PC-3 (cell line): Measurements from ENCODE around the gene BRF1. TPM values are rescaled to one million over a fixed set of nuclear protein-coding genes. Genes with fewer than 3 reads are reported as not detected.

Source experiments
- ATAC-seq: fragments of 200-7000 bp; cut with Tn5 transposase; 2 replicates; pipeline ENCODE4 v1.9.1; 2020; ENCODE audit warnings: mild to moderate bottlenecking, moderate library complexity
- BruUV-seq: library from RNA; stranded (reverse); fragments of 400-500 nt; replicated peaks from 2 replicates; lab custom pipeline; 2021; lab: Mats Ljungman, UMichigan
- CTCF ChIA-PET: fragments of 300-600 bp; sonication (Branson Sonifier 250); formaldehyde crosslinking; loops from one replicate; lab custom pipeline; 2022; ENCODE audit warnings: antibody characterized with exemption; lab: Charles Lee
- POLR2A ChIA-PET: fragments of 300-600 bp; sonication (Branson Sonifier 250); formaldehyde crosslinking; loops from one replicate; lab custom pipeline; 2022; ENCODE audit warnings: antibody characterized with exemption; ENCODE audit not compliant: unreplicated experiment; lab: Charles Lee
- DNase-seq: peaks from one replicate; pipeline ENCODE4 v3.0.0-alpha.2; 2015
- H2AFZ ChIP-seq: fragments of 300-600 bp; sonication (generic); 2 replicates; pipeline ENCODE4 v1.6.0; 2016; ENCODE audit warnings: antibody characterized with exemption, low read length
- H3F3A ChIP-seq: fragments of 300-600 bp; sonication (generic); one replicate; pipeline ENCODE4 v1.6.0; 2017; ENCODE audit warnings: antibody characterized with exemption, low read length, control low read depth, mild to moderate bottlenecking; ENCODE audit not compliant: unreplicated experiment
- H3K27ac ChIP-seq: fragments of 300-600 bp; sonication (generic); 2 replicates; pipeline ENCODE4 v1.5.1; 2016; ENCODE audit warnings: mild to moderate bottlenecking, low read length
- H3K27me3 ChIP-seq: fragments of 300-600 bp; sonication (generic); 2 replicates; pipeline ENCODE4 v1.6.1; 2016; ENCODE audit warnings: low read length, mixed read lengths
- H3K36me3 ChIP-seq: fragments of 300-600 bp; sonication (generic); 2 replicates; pipeline ENCODE4 v1.6.1; 2016; ENCODE audit warnings: low read depth, mixed run types, low read length, mixed read lengths
- H3K4me1 ChIP-seq: fragments of 300-600 bp; sonication (generic); 2 replicates; pipeline ENCODE4 v1.5.1; 2016; ENCODE audit warnings: low read length; ENCODE audit not compliant: insufficient read depth
- H3K4me2 ChIP-seq: fragments of 300-600 bp; sonication (generic); 2 replicates; pipeline ENCODE4 v1.6.0; 2016; ENCODE audit warnings: low read length
- H3K4me3 ChIP-seq: fragments of 300-600 bp; sonication (generic); 2 replicates; pipeline ENCODE4 v1.5.1; 2016; ENCODE audit warnings: mild to moderate bottlenecking, low read length, mixed read lengths
- H3K79me2 ChIP-seq: fragments of 300-600 bp; sonication (generic); 2 replicates; pipeline ENCODE4 v1.6.1; 2017; ENCODE audit warnings: low read length, mixed read lengths
- H3K9ac ChIP-seq: fragments of 300-600 bp; sonication (generic); 2 replicates; pipeline ENCODE4 v1.6.0; 2016; ENCODE audit warnings: mild to moderate bottlenecking, low read length
- H3K9me2 ChIP-seq: fragments of 300-600 bp; sonication (generic); replicated peaks from 2 replicates; pipeline ENCODE4 v1.6.1; 2016; ENCODE audit warnings: mixed run types, low read length, mixed read lengths
- H3K9me3 ChIP-seq: fragments of 300-600 bp; sonication (generic); 2 replicates; pipeline ENCODE4 v1.6.1; 2016; ENCODE audit warnings: low read length, mixed read lengths
- H4K20me1 ChIP-seq: fragments of 300-600 bp; sonication (generic); 2 replicates; pipeline ENCODE4 v1.6.1; 2016; ENCODE audit warnings: low read length, mixed read lengths
- EZH2 ChIP-seq: fragments of 300-600 bp; sonication (generic); IDR thresholded peaks from one replicate; pipeline ENCODE4 v1.6.1; 2017; ENCODE audit warnings: antibody characterized with exemption, mild to moderate bottlenecking, low read length; ENCODE audit not compliant: unreplicated experiment
- EZH2phosphoT487 ChIP-seq: fragments of 300-600 bp; sonication (generic); IDR thresholded peaks from 2 replicates; pipeline ENCODE4 v1.6.1; 2018; ENCODE audit warnings: mild to moderate bottlenecking, antibody characterized with exemption, low read length, borderline replicate concordance
- intact Hi-C: fragments of 100-400 bp; cut with micrococcal nuclease; formaldehyde crosslinking; loops from 2 replicates; pipeline ENCODE4 v1.9.0; 2023
- total RNA-seq: library from RNA; depleted of rRNA; stranded (reverse); fragments of >200 nt; gene quantifications from 2 replicates; pipeline ENCODE4 v1.2.3, GENCODE V29; 2014
- TF ChIP-seq, protein P1 (sequence below): fragments of 300-600 bp; sonication (generic); conservative IDR thresholded peaks from 2 replicates; pipeline ENCODE4 v1.5.1; 2017; ENCODE audit warnings: antibody characterized with exemption, low read depth, mild to moderate bottlenecking, low read length

Gene BRF1
- total RNA-seq, 1 experiment from 2014 or later = 55.8 TPM

DNA sequence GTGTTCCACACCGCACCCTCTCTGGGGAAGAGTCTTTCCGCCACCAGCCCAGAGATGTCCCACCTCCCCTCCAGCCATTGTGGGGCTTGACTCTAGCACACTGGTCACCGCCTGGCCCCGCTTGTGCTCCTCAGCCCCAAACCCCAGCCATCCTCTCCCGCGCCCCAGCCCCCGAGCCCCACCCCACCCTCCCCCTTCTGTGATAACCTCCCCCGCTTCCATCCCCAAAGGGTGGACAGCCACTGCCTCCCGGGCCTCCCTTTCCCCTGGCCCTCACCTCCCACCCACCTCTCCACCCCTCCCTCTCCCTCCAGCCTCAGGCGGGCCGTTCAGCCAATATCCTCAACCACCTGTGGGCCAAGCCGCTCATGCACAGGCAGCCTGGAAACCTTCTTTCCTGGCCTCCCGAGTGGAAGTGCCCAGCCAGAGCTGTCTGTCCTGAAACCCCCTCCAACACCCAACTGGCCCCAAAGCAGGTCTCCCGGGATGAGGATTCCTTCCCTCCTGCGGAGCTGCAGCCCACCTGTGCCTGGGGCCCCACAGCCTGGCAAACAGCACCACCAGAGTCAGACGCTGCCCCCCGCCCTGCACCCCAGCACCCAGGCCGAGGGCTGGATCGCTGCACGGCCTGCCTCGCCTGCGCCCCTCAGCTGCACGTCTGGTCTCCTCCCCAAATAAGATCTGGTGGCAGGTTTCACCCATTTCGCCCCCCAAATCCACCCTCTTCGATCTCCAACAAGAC is 92.6 kb downstream of the BRF1 start:
- TF ChIP-seq EZH2phosphoT487 (no peak), EZH2 (no peak)
- TF ChIP-seq, protein P1, sequence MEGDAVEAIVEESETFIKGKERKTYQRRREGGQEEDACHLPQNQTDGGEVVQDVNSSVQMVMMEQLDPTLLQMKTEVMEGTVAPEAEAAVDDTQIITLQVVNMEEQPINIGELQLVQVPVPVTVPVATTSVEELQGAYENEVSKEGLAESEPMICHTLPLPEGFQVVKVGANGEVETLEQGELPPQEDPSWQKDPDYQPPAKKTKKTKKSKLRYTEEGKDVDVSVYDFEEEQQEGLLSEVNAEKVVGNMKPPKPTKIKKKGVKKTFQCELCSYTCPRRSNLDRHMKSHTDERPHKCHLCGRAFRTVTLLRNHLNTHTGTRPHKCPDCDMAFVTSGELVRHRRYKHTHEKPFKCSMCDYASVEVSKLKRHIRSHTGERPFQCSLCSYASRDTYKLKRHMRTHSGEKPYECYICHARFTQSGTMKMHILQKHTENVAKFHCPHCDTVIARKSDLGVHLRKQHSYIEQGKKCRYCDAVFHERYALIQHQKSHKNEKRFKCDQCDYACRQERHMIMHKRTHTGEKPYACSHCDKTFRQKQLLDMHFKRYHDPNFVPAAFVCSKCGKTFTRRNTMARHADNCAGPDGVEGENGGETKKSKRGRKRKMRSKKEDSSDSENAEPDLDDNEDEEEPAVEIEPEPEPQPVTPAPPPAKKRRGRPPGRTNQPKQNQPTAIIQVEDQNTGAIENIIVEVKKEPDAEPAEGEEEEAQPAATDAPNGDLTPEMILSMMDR = no peak
- ATAC-seq = no peak
- intact Hi-C loops = no loop called here
- Histone ChIP-seq H4K20me1 (no peaks in the 10 kb centered on the region), H3K27ac (no peak overlapping the region), H3K27me3 (no peaks in the 10 kb centered on the region), H3K9ac (no peak overlapping the region), H3K4me1 (peaks cover 23% of the 10 kb centered on the region), H3K9me3 (no peaks in the 10 kb centered on the region), H3K79me2 (no peaks in the 10 kb centered on the region), H3K4me2 (no peak overlapping the region), H3K4me3 (no peak overlapping the region), H3K36me3 (no peaks in the 10 kb centered on the region), H2AFZ (no peak overlapping the region), H3F3A (no peaks in the 10 kb centered on the region), H3K9me2 (no peaks in the 10 kb centered on the region)
- CTCF ChIA-PET = no interaction called here
- DNase-seq = no peak
- POLR2A ChIA-PET = no interaction called here
- no TSS peak for BruUV-seq

DNA sequence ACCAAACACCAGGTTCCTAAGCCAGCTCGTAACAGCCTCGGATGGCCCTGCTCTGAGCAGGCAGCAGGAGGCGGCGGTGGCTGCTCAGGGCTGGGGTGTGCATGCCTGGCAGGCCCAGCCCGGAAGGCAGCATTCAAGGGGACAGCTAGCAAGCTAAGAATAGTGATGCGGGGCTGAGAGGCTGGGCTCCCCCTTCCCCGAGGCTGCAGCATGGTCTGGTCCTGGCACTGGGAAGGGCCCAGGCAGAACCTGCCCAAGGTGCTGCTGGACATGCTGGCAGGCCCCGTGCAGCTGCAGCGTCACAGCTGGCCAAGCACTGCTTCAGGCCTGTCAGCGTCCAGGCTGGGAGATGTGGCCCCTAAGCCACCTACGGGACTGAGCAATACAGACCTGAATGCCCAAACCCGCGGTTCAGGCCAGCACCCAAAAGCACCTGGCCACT is 93.3 kb downstream of the BRF1 start:
- no peak for TF ChIP-seq EZH2phosphoT487
- TF ChIP-seq EZH2 = no peak
- TF ChIP-seq, protein P1 = no peak; the same call in 1 of the 2 replicates
- no peak overlapping the region for H3K27ac ChIP-seq
- intact Hi-C loops = no loop called here
- CTCF ChIA-PET = interaction anchor here (0.6 kb wide), 2 partner anchors 304 to 318 kb away, joined by 4 to 6 read pairs; no protein-coding TSS in a partner anchor
- H2AFZ ChIP-seq = no peak overlapping the region
- no peaks in the 10 kb centered on the region for H3K9me2 ChIP-seq
- no peaks in the 10 kb centered on the region for H3K36me3 ChIP-seq
- no peak overlapping the region for H3K4me3 ChIP-seq
- no peak for ATAC-seq
- no peak for DNase-seq
- H3F3A ChIP-seq = no peaks in the 10 kb centered on the region
- H3K4me1 ChIP-seq = peaks cover 24% of the 10 kb centered on the region
- H3K79me2 ChIP-seq = no peaks in the 10 kb centered on the region
- H3K9ac ChIP-seq = no peak overlapping the region
- POLR2A ChIA-PET = no interaction called here
- no peaks in the 10 kb centered on the region for H3K9me3 ChIP-seq
- BruUV-seq = no TSS peak
- H4K20me1 ChIP-seq = no peaks in the 10 kb centered on the region
- H3K27me3 ChIP-seq = no peaks in the 10 kb centered on the region
- H3K4me2 ChIP-seq = no peak overlapping the region

DNA sequence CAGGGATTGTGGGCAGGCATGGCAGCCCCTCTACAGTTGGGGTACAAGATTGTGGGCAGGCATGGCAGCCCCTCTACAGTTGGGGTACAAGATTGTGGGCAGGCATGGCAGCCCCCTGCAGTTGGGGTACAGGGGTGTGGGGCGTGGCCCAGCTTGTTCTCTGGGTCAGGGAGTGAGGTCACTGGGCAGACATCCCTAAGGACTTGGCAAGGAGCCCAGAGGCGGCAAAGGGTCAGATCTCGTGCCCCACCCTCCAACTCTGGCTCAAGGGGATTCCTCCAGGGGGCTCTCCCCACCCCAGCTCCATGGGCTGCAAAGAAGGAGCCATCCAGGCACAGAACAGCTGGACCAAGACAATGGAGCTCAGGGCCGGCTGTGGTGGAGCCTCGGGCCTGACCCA is 93.9 kb downstream of the BRF1 start:
- Histone ChIP-seq H4K20me1 (no peaks in the 10 kb centered on the region), H3K4me3 (no peak overlapping the region), H3K36me3 (no peaks in the 10 kb centered on the region), H3K4me1 (peaks cover 24% of the 10 kb centered on the region), H3K27me3 (no peaks in the 10 kb centered on the region), H3K27ac (no peak overlapping the region), H3K9me2 (no peaks in the 10 kb centered on the region), H3K9ac (no peak overlapping the region), H3K4me2 (no peak overlapping the region), H3K79me2 (no peaks in the 10 kb centered on the region), H2AFZ (no peak overlapping the region), H3K9me3 (no peaks in the 10 kb centered on the region), H3F3A (no peaks in the 10 kb centered on the region)
- ChIA-PET CTCF (interaction anchor here (0.6 kb wide), 2 partner anchors 304 to 318 kb away, joined by 4 to 6 read pairs; no protein-coding TSS in a partner anchor), POLR2A (no interaction called here)
- no peak for TF ChIP-seq EZH2
- TF ChIP-seq, protein P1 = no peak
- no peak for TF ChIP-seq EZH2phosphoT487
- intact Hi-C loops = no loop called here
- BruUV-seq = no TSS peak
- no peak for ATAC-seq
- no peak for DNase-seq
